Activated naive CD8-positive, alpha-beta T cell (primary cell): ENCODE results near the gene KSR1.
"Not testable (repeated sequence)": the region's sequence is repeated elsewhere in the genome, so short reads cannot be mapped to it uniquely, and the experiment has no call there.

ENCODE experiments used
- H3K27ac Mint-ChIP-seq: one replicate; pipeline ENCODE4 v1.8.0; 2021; ENCODE audit warnings: mixed read lengths
- H3K27me3 Mint-ChIP-seq: one replicate; pipeline ENCODE4 v1.8.0; 2021; ENCODE audit warnings: mixed read lengths
- H3K36me3 Mint-ChIP-seq: one replicate; pipeline ENCODE4 v1.8.0; 2021; ENCODE audit warnings: mixed read lengths
- H3K4me1 Mint-ChIP-seq: one replicate; pipeline ENCODE4 v1.8.0; 2021; ENCODE audit warnings: low read depth, mixed read lengths
- H3K4me3 Mint-ChIP-seq: one replicate; pipeline ENCODE4 v1.8.0; 2021; ENCODE audit warnings: mild to moderate bottlenecking, mixed read lengths
- H3K9me3 Mint-ChIP-seq: one replicate; pipeline ENCODE4 v1.8.0; 2021; ENCODE audit warnings: low read depth, mixed read lengths

The KSR1 gene

GRCh38 chr17:27657620-27658019 lies 201.4 kb downstream of the KSR1 start:
- H3K4me1 Mint-ChIP-seq = peaks cover 3% of the 10 kb centered on the region
- no peak overlapping the region for H3K4me3 Mint-ChIP-seq
- no peak overlapping the region for H3K27ac Mint-ChIP-seq
- no peaks in the 10 kb centered on the region for H3K9me3 Mint-ChIP-seq
- no peaks in the 10 kb centered on the region for H3K36me3 Mint-ChIP-seq
- H3K27me3 Mint-ChIP-seq = peaks cover 4% of the 10 kb centered on the region

- H3K9me3 Mint-ChIP-seq = no peaks in the 10 kb centered on the region
- peaks cover 3% of the 10 kb centered on the region for H3K27me3 Mint-ChIP-seq
- H3K36me3 Mint-ChIP-seq = no peaks in the 10 kb centered on the region
- H3K27ac Mint-ChIP-seq = no peak overlapping the region
- no peaks in the 10 kb centered on the region for H3K4me1 Mint-ChIP-seq
- no peak overlapping the region for H3K4me3 Mint-ChIP-seq
Measured at GRCh38 chr17:27659683-27660082, 203.4 kb downstream of the KSR1 start.

- Mint-ChIP-seq H3K9me3 (no peaks in the 10 kb centered on the region), H3K4me3 (no peak overlapping the region), H3K27me3 (peaks cover 2% of the 10 kb centered on the region), H3K4me1 (no peaks in the 10 kb centered on the region), H3K36me3 (no peaks in the 10 kb centered on the region), H3K27ac (no peak overlapping the region)
Measured at GRCh38 chr17:27660436-27660835, 204.2 kb downstream of the KSR1 start.

- no peak overlapping the region for H3K4me3 Mint-ChIP-seq
- no peaks in the 10 kb centered on the region for H3K27me3 Mint-ChIP-seq
- no peaks in the 10 kb centered on the region for H3K9me3 Mint-ChIP-seq
- no peaks in the 10 kb centered on the region for H3K4me1 Mint-ChIP-seq
- H3K36me3 Mint-ChIP-seq = no peaks in the 10 kb centered on the region
- no peak overlapping the region for H3K27ac Mint-ChIP-seq
Measured at GRCh38 chr17:27663936-27664605, 207.8 kb downstream of the KSR1 start.

- Mint-ChIP-seq H3K4me3 (no peak overlapping the region), H3K4me1 (no peaks in the 10 kb centered on the region), H3K27me3 (no peaks in the 10 kb centered on the region), H3K27ac (no peak overlapping the region), H3K36me3 (no peaks in the 10 kb centered on the region), H3K9me3 (no peaks in the 10 kb centered on the region)
Measured at GRCh38 chr17:27664606-27664965, 208.3 kb downstream of the KSR1 start.

DNA sequence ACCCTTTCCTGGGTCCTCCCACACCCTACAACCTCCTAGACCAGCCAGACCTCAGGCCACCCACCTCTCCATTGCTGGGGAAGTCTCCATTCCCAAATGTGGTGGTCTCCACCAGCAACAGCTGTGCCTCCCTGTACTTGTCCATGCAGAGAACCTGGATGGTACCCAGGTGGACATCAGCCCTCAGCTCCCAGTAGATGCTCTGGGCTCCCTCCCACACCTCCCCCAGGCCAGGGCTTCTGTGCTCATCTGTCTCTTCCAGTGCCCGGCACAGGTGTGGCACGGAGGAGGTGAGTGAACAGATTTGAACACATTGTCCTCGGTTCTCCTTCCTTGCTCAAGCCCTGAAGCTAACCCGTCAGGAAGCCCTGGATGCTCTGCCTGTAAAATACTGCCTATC lies 209.3 kb downstream of the KSR1 start:
- H3K27me3 Mint-ChIP-seq = no peaks in the 10 kb centered on the region
- H3K4me3 Mint-ChIP-seq = no peak overlapping the region
- no peaks in the 10 kb centered on the region for H3K4me1 Mint-ChIP-seq
- no peaks in the 10 kb centered on the region for H3K9me3 Mint-ChIP-seq
- no peak overlapping the region for H3K27ac Mint-ChIP-seq
- H3K36me3 Mint-ChIP-seq = no peaks in the 10 kb centered on the region

- not testable (repeated sequence) for H3K27ac Mint-ChIP-seq, H3K36me3 Mint-ChIP-seq, H3K9me3 Mint-ChIP-seq, H3K4me3 Mint-ChIP-seq, H3K4me1 Mint-ChIP-seq, H3K27me3 Mint-ChIP-seq
Measured at GRCh38 chr17:27666270-27666669, 210.0 kb downstream of the KSR1 start.

- no peak overlapping the region for H3K4me3 Mint-ChIP-seq
- no peaks in the 10 kb centered on the region for H3K4me1 Mint-ChIP-seq
- no peaks in the 10 kb centered on the region for H3K36me3 Mint-ChIP-seq
- H3K27ac Mint-ChIP-seq = no peak overlapping the region
- no peaks in the 10 kb centered on the region for H3K27me3 Mint-ChIP-seq
- no peaks in the 10 kb centered on the region for H3K9me3 Mint-ChIP-seq
Measured at GRCh38 chr17:27666831-27667560, 210.7 kb downstream of the KSR1 start.

DNA sequence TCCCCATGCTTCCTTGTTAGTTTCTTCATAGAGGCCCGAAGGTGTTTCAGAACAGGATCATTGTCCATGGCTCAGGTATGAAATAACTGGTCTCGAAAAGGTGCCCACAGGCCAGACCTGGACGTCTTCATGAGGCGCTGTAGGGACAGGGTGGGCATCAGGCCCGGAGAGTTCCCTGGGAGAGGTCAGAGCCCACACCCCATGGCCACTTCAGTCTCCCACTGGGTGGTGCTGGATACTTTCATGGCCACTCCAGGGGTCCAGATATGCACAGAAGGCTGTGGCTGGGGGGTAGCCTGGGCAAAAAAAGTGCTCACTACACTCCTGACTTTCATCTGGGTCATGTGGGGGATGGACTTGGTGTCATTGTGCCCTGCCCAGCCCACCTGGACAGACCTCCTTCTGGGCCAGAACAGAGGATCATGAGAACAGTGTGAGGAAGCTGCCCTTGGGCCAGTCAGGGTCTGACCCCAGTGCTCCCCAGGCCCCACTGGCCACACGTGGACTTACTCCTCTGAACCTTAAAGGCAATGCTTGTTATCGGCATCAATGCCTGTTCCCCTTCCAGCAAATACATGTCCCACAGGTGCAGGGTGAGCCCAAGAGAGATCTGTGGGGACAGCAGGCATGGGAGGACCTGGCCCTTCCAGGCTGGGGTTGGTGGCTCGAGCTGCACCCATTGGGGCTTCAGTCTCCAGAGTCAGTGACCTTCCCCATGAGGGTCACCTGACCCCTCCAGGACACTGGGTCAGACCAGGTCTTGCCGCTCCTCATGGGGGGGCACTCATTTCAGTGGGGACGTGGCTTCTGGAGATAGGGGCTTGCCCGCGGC lies 211.6 kb downstream of the KSR1 start:
- Mint-ChIP-seq H3K4me3 (no peak overlapping the region), H3K9me3 (no peaks in the 10 kb centered on the region), H3K36me3 (no peaks in the 10 kb centered on the region), H3K27me3 (no peaks in the 10 kb centered on the region), H3K27ac (no peak overlapping the region), H3K4me1 (no peaks in the 10 kb centered on the region)

DNA sequence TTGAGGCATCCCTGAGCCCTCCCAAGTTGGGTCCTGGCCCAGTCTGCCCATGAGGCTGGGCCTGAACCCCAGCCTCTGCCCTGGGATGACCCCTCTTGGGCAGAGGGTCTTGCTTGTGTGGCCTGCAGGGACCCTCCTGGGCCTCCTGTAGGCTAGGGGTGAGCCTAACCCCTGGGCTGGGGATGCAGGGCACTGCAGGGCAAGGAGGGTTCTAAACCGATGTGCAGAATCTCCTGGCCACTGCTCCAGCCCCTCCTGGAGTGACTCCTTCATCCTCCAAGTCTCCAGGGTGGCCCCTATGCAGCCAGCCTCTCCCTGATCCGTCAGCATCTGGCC lies 212.2 kb downstream of the KSR1 start:
- Mint-ChIP-seq H3K36me3 (no peaks in the 10 kb centered on the region), H3K27ac (no peak overlapping the region), H3K27me3 (no peaks in the 10 kb centered on the region), H3K9me3 (no peaks in the 10 kb centered on the region), H3K4me1 (no peaks in the 10 kb centered on the region), H3K4me3 (no peak overlapping the region)

DNA sequence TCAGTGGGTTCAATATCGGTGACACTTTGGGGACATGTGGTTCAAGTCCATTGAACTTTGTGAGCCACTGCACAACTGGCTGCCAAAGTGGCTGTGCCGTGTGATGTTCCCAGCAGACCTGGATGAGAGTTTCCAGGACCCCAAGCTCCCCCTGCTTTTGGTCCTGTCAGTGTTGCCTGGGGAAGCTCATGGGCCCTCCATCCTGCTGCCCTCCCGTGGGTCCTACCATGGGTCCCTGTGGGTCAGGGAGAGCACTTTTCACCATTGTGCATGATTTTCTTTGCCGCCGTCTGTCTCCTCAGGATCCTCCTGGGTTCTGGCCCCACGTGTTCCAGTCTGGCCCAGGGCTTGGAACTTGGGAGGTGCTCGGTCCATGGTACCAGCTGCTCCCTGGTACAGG lies 212.9 kb downstream of the KSR1 start:
- H3K27me3 Mint-ChIP-seq = no peaks in the 10 kb centered on the region
- no peaks in the 10 kb centered on the region for H3K9me3 Mint-ChIP-seq
- H3K4me1 Mint-ChIP-seq = no peaks in the 10 kb centered on the region
- H3K36me3 Mint-ChIP-seq = no peaks in the 10 kb centered on the region
- H3K4me3 Mint-ChIP-seq = no peak overlapping the region
- no peak overlapping the region for H3K27ac Mint-ChIP-seq

GRCh38 chr17:27669850-27670249 lies 213.6 kb downstream of the KSR1 start:
- Mint-ChIP-seq H3K4me1 (no peaks in the 10 kb centered on the region), H3K27me3 (no peaks in the 10 kb centered on the region), H3K9me3 (no peaks in the 10 kb centered on the region), H3K4me3 (no peak overlapping the region), H3K36me3 (no peaks in the 10 kb centered on the region), H3K27ac (no peak overlapping the region)

GRCh38 chr17:27670791-27671590 lies 214.7 kb downstream of the KSR1 start:
- no peaks in the 10 kb centered on the region for H3K27me3 Mint-ChIP-seq
- H3K4me3 Mint-ChIP-seq = no peak overlapping the region
- H3K9me3 Mint-ChIP-seq = no peaks in the 10 kb centered on the region
- no peaks in the 10 kb centered on the region for H3K4me1 Mint-ChIP-seq
- no peaks in the 10 kb centered on the region for H3K36me3 Mint-ChIP-seq
- H3K27ac Mint-ChIP-seq = no peak overlapping the region

DNA sequence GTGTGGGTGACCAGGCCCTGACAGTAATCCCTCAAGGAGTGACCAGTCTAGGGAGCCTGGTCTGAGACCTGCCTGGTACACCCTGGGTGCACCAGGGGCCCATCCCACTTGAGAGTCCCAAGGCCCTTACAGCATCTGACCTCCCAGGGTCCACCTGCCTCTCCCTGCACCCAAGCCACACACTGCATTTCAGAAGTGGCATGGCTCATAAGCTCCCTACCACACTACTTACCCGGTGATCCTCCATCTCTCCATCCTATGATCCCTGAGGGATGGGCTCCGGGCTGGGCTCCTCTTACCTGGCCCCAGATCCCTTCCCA lies 215.3 kb downstream of the KSR1 start:
- H3K9me3 Mint-ChIP-seq = no peaks in the 10 kb centered on the region
- H3K27me3 Mint-ChIP-seq = no peaks in the 10 kb centered on the region
- H3K4me1 Mint-ChIP-seq = no peaks in the 10 kb centered on the region
- H3K36me3 Mint-ChIP-seq = no peaks in the 10 kb centered on the region
- H3K27ac Mint-ChIP-seq = no peak overlapping the region
- H3K4me3 Mint-ChIP-seq = no peak overlapping the region

- not testable (repeated sequence) for H3K27me3 Mint-ChIP-seq, H3K4me3 Mint-ChIP-seq, H3K4me1 Mint-ChIP-seq, H3K9me3 Mint-ChIP-seq, H3K36me3 Mint-ChIP-seq, H3K27ac Mint-ChIP-seq
Measured at GRCh38 chr17:27671977-27672480, 215.8 kb downstream of the KSR1 start.
